Anterior cingulate cortex (tissue), 58 donors: ENCODE data around the gene TCIRG1.
A peak's percentile ranks its signal among the peaks of the same experiment; 100 is the strongest.

Experiments
- DNase-seq, 58 donors: peaks; one replicate each; lab custom pipeline; 2025; lab: John Stamatoyannopoulos, UW

TCIRG1 gene

DNA sequence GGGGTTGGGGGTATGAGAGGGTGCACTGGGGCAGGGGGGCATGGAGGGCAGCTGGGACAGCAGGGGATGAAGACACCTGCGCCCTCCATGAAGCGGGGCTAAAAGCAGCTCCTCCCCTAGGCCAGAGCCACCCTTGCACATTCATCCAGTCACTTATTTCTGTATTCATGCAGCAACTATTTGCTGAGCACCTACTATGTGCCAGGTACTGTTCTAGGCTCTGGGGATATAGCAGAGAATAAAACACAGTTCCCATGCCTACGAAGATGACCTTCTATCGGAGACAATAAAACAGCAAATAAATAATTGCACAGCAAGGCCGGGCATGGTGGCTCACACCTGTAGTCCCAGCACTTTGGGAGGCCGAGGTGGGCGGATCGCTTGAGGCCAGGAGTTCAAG lies 23.4 kb upstream of the TCIRG1 start:
- DNase-seq, result no peak

DNA sequence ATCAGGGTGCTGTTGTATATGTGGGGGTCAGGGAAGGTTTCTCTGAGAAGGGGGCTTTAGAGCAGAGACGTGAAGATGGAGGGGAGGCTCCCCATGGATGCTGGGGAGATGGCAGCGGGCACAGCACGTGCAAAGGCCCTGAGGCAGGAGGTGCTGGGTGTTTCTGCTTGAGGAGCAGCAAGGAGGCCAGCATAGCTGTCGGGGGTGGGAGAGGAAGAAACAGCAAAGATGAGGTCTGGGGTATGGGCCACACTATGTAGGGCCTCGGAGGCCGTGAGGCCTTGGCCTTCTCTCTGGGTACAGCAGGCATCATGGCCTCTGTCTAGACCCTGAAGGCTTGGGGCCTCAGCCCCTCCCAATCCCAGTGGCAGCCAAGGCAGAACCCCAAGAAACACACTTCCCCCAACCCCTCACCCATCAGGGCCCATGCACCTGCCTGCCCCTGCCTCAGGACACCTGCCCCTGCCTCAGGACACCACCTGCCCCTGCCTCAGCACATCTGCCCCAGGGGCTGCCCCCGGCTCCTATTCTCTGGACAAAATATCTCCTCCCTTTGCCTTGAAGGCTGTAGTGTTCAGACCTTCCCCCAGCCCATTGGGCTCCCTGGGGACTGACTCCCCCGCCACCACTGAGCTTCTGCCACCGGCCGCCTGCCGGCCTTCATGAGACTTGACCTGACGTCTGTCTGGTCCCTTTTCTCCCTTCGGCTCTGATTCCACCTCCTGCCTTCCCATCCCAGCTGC lies 22.5 kb upstream of the TCIRG1 start:
- DNase-seq, result no peak

DNA sequence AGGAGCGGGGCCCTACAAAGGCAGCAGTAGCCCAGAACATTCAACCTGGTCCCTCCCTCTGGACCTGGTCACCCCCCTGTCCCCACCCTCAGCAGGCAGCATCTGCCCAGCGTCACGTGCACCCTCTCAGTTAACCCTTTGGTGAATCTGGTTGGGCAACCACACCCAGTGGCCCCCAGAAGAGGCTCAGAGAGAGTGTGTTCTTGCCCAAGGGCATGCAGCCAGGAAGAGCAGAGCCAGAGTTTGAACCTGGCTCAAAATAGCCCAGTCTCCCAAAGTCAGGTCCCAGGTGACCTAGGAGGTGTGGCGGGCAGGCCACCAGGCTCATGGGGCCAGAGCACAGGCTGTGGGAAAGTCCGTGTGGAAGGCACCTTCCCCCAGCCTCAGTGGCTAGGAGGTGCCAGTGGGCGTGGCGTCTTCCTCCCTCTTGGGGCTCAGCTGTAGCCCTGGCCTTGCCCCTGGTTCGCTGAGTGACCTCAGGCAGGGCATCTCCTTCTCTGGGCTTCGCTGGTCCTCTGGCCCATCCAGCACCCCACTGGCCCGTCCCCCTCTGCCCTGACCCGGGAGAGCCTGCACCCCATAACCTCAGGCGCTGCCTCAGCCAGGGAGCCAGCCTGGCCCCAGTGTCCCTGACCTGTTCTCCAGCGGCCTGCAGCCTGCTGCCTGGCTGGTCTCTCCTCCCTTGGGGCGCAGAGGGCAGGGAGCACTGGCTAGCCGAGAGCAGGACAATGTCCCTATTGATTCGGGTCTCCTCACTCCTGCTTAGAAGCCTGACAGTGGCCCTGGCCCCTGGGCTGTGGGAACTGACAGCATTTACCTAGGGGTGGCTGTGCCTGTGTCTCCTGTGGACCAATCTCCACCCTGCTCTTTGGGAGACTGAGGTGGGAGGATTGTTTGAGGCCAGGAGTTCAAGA lies 21.7 kb upstream of the TCIRG1 start:
- DNase-seq, result peak in 13 of 58 donors; percentile 16 to 58 (median 38)

DNA sequence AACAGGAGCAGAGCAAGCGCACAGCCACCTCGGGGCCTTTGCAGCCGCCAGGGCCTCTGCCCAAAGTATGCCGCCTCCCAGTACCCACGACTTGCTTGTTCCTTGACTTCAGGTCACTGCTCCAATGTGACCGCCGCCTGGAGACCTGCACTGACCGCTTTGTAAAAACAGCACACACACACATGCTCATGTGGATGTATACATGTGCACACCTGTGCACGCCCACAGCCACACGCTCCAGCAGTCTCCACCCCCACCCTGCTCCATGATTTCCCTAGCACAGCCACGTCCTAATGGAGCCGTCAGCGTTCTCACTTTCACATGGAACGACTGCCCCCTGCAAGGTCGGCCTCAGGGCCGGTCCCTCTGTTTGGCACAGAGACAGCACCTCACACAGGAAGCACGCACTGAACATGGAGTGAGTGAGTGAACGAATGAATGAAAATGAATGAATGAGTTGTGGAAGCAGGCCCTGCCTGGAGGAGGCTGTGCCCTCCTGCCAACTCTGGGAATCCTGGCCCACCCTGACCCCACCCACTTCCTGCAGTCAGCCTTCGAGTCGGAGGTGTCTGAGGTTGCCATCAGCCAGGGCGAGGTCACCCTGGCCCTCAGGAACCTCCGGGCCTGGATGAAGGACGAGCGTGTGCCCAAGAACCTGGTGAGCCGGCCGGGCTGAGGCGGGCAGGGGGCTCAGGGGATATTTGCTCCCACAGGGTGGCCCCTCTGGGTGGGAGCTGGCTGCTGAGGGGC lies 20.7 kb upstream of the TCIRG1 start:
- DNase-seq, result no peak

DNA sequence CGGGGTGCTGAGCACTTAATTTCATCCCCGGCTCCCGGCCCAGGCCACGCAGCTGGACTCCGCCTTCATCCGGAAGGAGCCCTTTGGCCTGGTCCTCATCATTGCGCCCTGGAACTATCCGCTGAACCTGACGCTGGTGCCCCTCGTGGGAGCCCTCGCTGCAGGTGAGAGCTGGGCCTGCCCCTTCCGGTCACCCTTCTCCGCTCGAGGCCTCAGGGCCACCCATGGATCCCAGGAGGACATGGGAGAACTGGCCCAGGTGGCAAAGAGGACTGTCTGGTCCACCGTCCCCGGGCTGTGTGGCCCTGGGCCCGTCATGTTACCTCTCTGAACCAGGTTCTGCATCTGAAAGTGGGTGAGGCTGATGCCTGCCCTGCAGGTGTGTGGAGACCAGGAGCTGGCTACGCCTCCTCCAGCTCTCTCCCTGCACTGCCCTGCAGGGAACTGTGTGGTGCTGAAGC lies 20.1 kb upstream of the TCIRG1 start:
- DNase-seq, result no peak

DNA sequence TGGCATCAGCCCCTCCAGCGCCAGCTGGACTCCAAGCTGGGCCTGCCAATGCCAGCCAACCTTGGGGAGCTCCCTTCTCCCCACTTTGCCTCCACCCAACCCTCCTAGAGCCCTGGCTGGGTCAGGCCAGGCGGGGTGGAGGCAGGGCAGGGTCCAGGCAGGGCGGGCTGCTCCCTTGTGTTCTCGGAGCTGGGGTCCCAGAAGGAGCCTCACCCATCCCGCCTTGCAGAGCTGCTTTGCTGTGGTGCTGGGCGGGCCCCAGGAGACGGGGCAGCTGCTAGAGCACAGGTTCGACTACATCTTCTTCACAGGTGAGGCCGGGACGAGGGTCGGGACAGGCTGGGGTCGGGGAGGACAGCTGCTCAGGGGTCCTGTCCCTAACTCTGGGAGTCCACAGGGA lies 19.3 kb upstream of the TCIRG1 start:
- no peak for DNase-seq

DNA sequence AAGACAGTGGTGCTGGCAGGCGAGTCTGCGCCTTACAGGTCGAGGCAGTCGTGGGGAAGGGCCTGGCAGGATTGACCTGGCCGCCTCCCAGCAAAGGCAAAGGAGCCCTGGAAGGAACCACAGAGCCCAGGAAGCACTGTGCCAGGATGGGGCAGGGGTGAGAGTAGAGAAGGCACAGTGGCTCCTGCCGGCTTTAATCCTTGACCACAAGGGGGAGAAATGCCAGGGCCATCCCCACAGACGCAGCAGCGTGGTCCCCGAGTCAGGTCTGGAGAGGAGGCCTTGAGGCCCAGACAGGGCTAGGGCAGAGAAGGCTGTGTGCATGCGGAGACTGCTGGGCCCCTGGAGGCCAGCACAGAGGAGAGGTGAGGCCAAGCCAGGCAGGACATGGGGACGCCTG lies 18.2 kb upstream of the TCIRG1 start:
- peak in 6 of 58 donors; percentile 12 to 50 (median 39) for DNase-seq

DNA sequence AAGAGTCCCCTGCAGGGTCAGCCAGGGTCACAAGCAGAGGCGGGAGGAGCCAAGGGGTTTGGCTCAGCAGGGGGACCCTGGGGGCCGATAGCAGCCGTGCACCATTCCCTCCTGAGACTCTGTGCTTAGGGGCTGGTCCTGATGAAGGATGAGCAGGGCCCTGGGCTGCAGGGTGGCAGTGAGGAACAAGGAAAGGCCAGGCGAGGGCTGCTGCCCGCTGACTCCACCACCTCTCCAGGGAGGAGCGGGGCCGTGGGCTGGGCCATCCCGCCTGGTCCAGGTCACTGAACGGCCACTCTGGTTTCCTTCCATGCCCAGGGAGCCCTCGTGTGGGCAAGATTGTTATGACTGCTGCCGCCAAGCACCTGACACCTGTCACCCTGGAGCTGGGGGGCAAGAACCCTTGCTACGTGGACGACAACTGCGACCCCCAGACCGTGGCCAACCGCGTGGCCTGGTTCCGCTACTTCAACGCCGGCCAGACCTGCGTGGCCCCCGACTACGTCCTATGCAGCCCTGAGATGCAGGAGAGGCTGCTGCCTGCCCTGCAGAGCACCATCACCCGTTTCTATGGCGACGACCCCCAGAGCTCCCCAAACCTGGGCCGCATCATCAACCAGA lies 17.5 kb upstream of the TCIRG1 start:
- DNase-seq, result peak in 1 of 58 donors; percentile 18

DNA sequence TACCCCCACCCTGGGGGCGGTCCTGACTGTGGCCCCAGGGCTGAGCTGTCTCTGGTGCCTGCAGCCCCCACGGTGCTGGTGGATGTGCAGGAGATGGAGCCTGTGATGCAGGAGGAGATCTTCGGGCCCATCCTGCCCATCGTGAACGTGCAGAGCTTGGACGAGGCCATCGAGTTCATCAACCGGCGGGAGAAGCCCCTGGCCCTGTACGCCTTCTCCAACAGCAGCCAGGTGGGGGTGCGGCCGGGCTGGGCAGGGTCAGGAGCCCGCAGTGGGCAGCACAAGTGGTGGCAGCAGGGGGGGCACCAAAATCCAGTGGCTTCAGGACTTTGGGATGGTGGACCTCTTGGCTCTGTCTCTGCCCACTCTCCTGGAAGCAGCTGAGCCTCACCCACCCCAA lies 16.3 kb upstream of the TCIRG1 start:
- DNase-seq, result no peak

DNA sequence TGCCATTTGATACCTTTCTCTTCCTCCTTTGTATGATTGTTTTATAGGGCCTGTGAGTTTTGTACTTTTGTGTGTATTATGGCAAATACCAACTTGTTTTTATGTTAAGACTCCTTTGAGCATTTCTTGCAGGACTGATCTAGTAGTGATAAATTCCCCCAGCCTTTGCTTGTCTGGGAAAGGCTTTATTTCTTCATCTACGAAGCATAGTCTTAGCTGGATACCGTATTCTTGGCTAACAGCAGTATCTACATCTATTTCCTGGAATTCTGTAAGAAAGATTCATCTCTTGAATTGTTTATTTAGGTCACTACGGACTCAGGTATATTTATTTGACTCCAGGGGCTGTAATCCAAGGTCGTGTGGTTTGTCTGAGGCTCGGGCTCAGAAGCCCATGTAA lies 14.3 kb upstream of the TCIRG1 start:
- no peak for DNase-seq

DNA sequence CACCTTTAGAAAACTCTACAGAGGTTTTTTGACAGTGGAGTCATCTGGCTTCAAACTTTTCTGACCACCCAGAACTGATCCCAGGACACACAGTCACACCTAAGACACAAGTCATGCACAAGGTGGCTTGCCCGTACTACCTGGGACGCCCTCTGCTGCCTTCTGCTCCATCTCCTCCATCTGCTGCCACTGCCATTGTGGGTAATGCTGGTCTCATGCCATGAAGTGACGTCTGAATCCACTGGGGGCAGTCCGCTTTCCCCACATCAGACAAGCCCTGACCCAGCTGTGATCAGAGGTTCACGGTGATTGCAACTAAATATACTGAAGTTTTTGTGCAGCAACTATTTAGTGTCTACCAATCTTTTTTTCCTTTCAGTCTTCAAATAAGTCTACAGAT lies 13.8 kb upstream of the TCIRG1 start:
- no peak for DNase-seq

DNA sequence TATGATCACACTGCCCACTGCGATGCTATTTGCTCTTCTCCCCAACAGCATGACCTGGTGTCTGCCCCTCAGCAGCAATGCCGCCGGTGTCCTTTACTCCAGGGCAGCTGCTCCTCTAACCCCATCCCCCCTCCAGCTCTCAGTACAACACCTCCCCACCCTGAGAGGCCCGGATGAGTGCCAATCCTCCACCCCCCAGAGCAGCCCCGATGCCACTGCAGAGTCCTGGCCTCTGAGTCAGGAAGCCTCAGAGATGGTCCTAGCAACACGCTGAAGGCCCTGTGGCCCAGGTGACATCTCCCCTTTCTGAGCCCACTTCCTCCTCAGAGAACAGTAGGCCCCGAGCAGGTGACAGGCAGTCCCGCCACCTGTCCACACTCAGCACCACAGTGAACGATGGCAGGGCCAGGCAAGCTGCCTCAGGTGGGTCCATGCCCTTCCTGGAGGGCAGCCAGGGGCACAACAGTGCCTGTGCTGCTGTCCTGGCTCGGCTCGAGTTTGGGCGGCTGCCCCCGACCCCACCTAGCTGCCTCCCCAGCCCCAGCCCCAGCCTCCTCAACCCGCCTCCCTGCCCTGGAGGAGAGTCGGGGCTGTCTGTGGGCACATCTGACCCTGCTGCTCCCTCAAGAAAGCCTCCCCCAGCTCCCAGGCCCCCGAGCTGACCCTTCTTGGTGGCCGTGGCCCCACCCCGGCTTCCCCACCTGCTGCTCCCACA lies 12.3 kb upstream of the TCIRG1 start:
- no peak for DNase-seq

DNA sequence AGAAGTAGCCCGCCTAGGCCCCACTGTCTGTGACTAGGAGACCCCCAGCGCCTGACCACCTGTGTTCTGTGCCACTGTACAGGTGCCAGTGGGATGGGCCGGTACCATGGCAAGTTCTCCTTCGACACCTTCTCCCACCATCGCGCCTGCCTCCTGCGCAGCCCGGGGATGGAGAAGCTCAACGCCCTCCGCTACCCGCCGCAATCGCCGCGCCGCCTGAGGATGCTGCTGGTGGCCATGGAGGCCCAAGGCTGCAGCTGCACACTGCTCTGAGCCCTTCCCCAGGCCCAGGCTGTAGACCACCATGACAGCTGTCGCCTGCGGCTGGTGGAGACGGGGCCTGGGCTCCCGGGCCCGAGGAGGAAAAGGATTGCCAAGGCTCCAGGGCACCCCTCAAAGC lies 11.2 kb upstream of the TCIRG1 start:
- DNase-seq, result no peak

DNA sequence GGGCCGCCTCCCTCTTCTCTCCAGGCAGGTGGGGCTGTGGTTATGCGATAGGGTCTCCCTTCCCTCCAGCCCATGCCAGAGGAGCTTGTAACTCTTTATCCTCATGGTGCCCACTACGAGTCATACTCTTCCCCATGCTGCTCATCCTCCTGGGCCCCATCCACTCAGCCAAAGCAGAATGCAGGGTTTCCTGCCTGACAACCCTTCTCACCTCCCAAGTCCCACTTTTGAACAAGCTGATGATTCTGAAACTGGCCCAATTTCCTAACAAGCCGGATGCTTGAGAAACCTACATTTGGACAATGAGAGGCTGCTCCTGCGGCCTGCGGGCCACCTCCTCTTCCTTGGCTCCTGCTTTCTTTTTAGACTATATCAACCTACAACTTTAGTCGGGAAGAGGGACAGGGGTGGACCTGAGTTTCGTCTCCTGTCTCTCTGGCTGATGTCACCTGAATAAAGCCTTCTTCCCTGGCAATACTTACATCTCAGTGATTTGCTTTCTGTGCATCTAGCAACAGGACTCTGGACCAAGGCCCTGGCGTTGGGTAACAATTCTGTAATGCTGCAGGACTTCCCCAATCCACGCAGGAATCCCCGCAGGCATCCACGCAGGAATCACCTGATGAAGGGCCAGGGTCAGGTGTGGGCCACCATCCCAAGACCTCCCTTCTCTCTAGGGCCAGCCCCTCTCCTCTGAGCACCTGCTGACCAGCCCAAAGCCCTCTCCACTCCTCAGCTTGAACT lies 9.9 kb upstream of the TCIRG1 start:
- no peak for DNase-seq

DNA sequence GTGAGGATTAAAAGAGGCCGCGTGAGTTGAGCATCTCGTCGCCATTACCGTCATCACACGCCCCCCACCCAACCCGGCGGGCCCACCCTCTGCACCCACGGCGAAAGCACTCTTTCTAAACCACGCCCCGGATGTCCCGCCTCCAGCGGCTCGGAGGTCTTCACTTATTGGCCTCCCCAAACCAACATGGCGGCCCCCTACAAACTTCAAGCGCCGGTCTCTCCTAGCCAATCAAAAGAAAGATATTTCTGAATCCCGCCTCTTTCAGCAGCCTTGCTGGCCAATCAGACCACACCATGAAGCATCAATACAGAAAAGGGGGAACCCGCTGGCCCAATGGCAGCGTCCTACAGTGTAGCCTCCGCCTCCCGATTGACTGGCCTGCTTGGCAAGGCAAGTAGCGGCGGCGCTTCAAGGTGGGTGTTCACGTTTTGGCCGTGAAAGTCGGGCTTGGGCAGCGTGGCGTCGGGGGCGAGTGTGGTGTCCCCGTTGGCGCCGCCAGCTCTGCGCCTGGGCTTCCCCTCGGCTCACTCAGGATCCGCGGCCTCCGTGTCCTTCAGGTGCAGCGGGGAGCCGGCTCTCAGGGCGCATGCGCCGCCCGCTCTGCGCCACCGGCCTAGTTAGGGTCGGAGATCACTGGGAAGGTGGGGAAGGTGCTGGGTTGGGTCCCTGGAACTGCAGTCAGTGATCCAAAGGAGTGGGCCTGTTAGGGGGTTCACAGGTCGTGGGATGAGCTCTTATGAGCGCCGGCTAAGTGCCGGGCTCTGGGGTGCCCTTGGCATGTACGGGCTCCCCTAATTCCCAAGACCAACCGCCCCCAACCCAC lies 8.3 kb upstream of the TCIRG1 start, which contains the start of gene NDUFS8:
TSS of gene NDUFS8 (plus strand) at position 364 of the 826 bp plus-strand sequence. CDS start 1,471 bp downstream, outside the sequence.
- peak; percentile 89 to 100 (median 96) for DNase-seq

DNA sequence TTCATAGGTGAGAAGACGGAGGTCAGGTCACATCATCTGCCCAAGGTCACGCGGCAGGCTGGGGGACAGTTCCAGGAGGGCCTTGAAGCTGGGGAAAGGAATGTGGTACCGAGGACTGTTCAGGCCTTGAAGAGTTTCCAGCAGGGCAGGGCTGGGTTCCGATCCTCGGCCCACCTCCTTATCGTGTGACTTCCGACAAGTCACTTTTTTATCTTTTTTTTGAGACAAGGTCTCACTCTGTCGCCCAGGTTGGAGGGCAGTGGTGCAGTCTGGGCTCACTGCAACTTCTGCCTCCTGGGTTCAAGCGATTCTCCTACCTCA lies 7.7 kb upstream of the TCIRG1 start:
- peak in 1 of 58 donors; percentile 63 for DNase-seq

DNA sequence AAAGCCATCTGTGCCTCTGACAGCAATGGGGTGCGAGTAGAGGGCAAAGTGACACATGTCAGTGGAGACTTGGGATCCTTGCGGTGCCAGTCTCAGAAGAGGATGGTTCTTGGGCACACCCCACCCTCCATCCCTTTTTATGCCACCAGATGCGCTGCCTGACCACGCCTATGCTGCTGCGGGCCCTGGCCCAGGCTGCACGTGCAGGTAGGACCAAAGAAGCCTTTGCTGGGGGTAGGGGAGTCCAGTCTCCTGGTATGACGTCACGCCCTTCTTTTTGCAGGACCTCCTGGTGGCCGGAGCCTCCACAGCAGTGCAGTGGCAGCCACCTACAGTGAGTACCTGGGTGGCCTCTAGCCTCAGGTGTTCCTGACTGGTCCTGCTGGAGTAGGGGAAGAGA lies 6.8 kb upstream of the TCIRG1 start:
- DNase-seq, result no peak
